H9 (cell line): Measurements from ENCODE around the gene IWS1. TPM values are rescaled to one million over a fixed set of nuclear protein-coding genes. Genes with fewer than 3 reads are reported as not detected.

Experiments used
- DNase-seq: peaks from one replicate; pipeline ENCODE4 v3.0.0-alpha.2; 2017
- H2AFZ ChIP-seq: one replicate; pipeline ENCODE4 v1.6.1; 2013; ENCODE audit warnings: mild to moderate bottlenecking, low read length, control low read depth, moderate library complexity
- H2AK5ac ChIP-seq: 2 replicates; pipeline ENCODE4 v1.6.1; 2013; ENCODE audit warnings: low read length, control low read depth, mixed read lengths; ENCODE audit not compliant: insufficient read length
- H2BK120ac ChIP-seq: one replicate; pipeline ENCODE4 v1.6.1; 2013; ENCODE audit warnings: low read depth, mild to moderate bottlenecking, low read length, control low read depth, inconsistent platforms; ENCODE audit not compliant: poor library complexity, severe bottlenecking
- H2BK12ac ChIP-seq: 2 replicates; pipeline ENCODE4 v1.6.1; 2013; ENCODE audit warnings: low read length, control low read depth, mixed read lengths, low read depth; ENCODE audit not compliant: insufficient read length
- H2BK15ac ChIP-seq: 2 replicates; pipeline ENCODE4 v1.6.1; 2013; ENCODE audit warnings: low read depth, low read length, control low read depth
- H2BK20ac ChIP-seq: one replicate; pipeline ENCODE4 v1.6.1; 2013; ENCODE audit warnings: low read depth, mild to moderate bottlenecking, low read length, control low read depth, inconsistent platforms; ENCODE audit not compliant: poor library complexity, severe bottlenecking
- H2BK5ac ChIP-seq: 2 replicates; pipeline ENCODE4 v1.6.1; 2013; ENCODE audit warnings: low read length, control low read depth, mixed read lengths; ENCODE audit not compliant: insufficient read length
- H3K14ac ChIP-seq: 2 replicates; pipeline ENCODE4 v1.6.1; 2013; ENCODE audit warnings: low read length, control low read depth; ENCODE audit not compliant: insufficient read depth
- H3K18ac ChIP-seq: 2 replicates; pipeline ENCODE4 v1.6.1; 2013; ENCODE audit warnings: low read depth, mild to moderate bottlenecking, mixed read lengths, low read length, control low read depth; ENCODE audit not compliant: insufficient read length
- H3K23ac ChIP-seq: 2 replicates; pipeline ENCODE4 v1.6.1; 2013; ENCODE audit warnings: low read length, control low read depth, mixed read lengths, low read depth; ENCODE audit not compliant: insufficient read length
- H3K23me2 ChIP-seq: 2 replicates; pipeline ENCODE4 v1.6.1; 2013; ENCODE audit warnings: low read depth, mild to moderate bottlenecking, mixed read lengths, low read length, control low read depth; ENCODE audit not compliant: insufficient read length, poor library complexity, severe bottlenecking
- H3K27ac ChIP-seq: 2 replicates; pipeline ENCODE4 v1.5.1; 2013; ENCODE audit warnings: low read length, control low read depth, mixed read lengths, low read depth; ENCODE audit not compliant: insufficient read length
- H3K27me3 ChIP-seq: 2 replicates; pipeline ENCODE4 v1.6.1; 2013; ENCODE audit warnings: low read length, control low read depth, inconsistent platforms; ENCODE audit not compliant: insufficient read depth
- H3K4ac ChIP-seq: 2 replicates; pipeline ENCODE4 v1.6.1; 2013; ENCODE audit warnings: low read depth, mild to moderate bottlenecking, control low read depth, inconsistent platforms, low read length, moderate library complexity
- H3K4me1 ChIP-seq: 2 replicates; pipeline ENCODE4 v1.6.1; 2013; ENCODE audit warnings: low read length, control low read depth, inconsistent platforms; ENCODE audit not compliant: insufficient read depth
- H3K4me2 ChIP-seq: 2 replicates; pipeline ENCODE4 v1.6.1; 2013; ENCODE audit warnings: low read length, control low read depth, mixed read lengths; ENCODE audit not compliant: insufficient read length, insufficient read depth
- H3K56ac ChIP-seq: 2 replicates; pipeline ENCODE4 v1.6.1; 2013; ENCODE audit warnings: low read depth, mild to moderate bottlenecking, mixed read lengths, low read length, control low read depth; ENCODE audit not compliant: insufficient read length
- H3K79me1 ChIP-seq: 2 replicates; pipeline ENCODE4 v1.6.1; 2013; ENCODE audit warnings: low read depth, mild to moderate bottlenecking, moderate library complexity, low read length, control low read depth, inconsistent platforms; ENCODE audit not compliant: insufficient read depth, poor library complexity, severe bottlenecking
- H3K79me2 ChIP-seq: 2 replicates; pipeline ENCODE4 v1.6.1; 2013; ENCODE audit warnings: low read length, control low read depth, inconsistent platforms; ENCODE audit not compliant: insufficient read depth
- H3K9ac ChIP-seq: 2 replicates; pipeline ENCODE4 v1.6.1; 2013; ENCODE audit warnings: low read length, control low read depth, mixed read lengths; ENCODE audit not compliant: insufficient read length; ENCODE audit errors: extremely low read depth
- H3K9me3 ChIP-seq: one replicate; pipeline ENCODE4 v1.6.1; 2013; ENCODE audit warnings: low read depth, low read length, inconsistent platforms; ENCODE audit not compliant: control insufficient read depth
- H3T11ph ChIP-seq: one replicate; pipeline ENCODE4 v1.6.1; 2013; ENCODE audit warnings: mild to moderate bottlenecking, low read length, control low read depth, inconsistent platforms
- H4K20me1 ChIP-seq: one replicate; pipeline ENCODE4 v1.6.1; 2013; ENCODE audit not compliant: control insufficient read depth, insufficient read length, insufficient read depth
- H4K5ac ChIP-seq: 2 replicates; pipeline ENCODE4 v1.6.1; 2013; ENCODE audit warnings: low read depth, mild to moderate bottlenecking, mixed read lengths, low read length, control low read depth; ENCODE audit not compliant: insufficient read length
- H4K8ac ChIP-seq: replicated peaks from 2 replicates; pipeline ENCODE4 v1.6.1; 2013; ENCODE audit warnings: low read length, control low read depth, mixed read lengths, low read depth; ENCODE audit not compliant: insufficient read length
- H4K91ac ChIP-seq: 2 replicates; pipeline ENCODE4 v1.6.1; 2013; ENCODE audit warnings: low read depth, mild to moderate bottlenecking, moderate library complexity, mixed read lengths, low read length, control low read depth; ENCODE audit not compliant: insufficient read length
- H3K27ac Mint-ChIP-seq, 3 experiments: 2 replicates in 2 of 3; 3 replicates in 1 of 3; pipeline ENCODE4 v1.8.0; 2020 to 2021; ENCODE audit warnings: mixed read lengths in 3 of 3, mild to moderate bottlenecking in 1 of 3, moderate library complexity in 1 of 3
- H3K27me3 Mint-ChIP-seq: 2 replicates; pipeline ENCODE4 v1.8.0; 2021; ENCODE audit warnings: low read depth, mild to moderate bottlenecking, moderate library complexity, mixed read lengths
- H3K36me3 Mint-ChIP-seq, 3 experiments: 2 replicates in 2 of 3; 3 replicates in 1 of 3; pipeline ENCODE4 v1.8.0; 2020 to 2021; ENCODE audit warnings: low read depth in 3 of 3, mixed read lengths in 3 of 3; ENCODE audit not compliant: insufficient read depth in 1 of 3
- H3K4me1 Mint-ChIP-seq, 2 experiments: 2 replicates each; pipeline ENCODE4 v1.8.0; 2020; ENCODE audit warnings: mixed read lengths in 2 of 2
- H3K4me3 Mint-ChIP-seq, 2 experiments: 2 replicates in 1 of 2; 3 replicates in 1 of 2; pipeline ENCODE4 v1.8.0; 2020 to 2021; ENCODE audit warnings: mild to moderate bottlenecking in 2 of 2, mixed read lengths in 2 of 2, moderate library complexity in 1 of 2
- H3K9me3 Mint-ChIP-seq, 2 experiments: 2 replicates in 1 of 2; 3 replicates in 1 of 2; pipeline ENCODE4 v1.8.0; 2020; ENCODE audit warnings: mild to moderate bottlenecking in 2 of 2, mixed read lengths in 2 of 2, moderate library complexity in 1 of 2
- CTCF ChIP-seq: fragments of 200-600 bp; sonication (generic); conservative IDR thresholded peaks from 3 replicates; pipeline ENCODE4 v1.8.0; 2021; ENCODE audit warnings: antibody characterized with exemption, mild to moderate bottlenecking
- WGBS: extraction: QIAGEN DNeasy Blood & Tissue Kit; methylation state at CpG from one replicate; pipeline ENCODE4 v1.1.7; 2013; ENCODE audit warnings: missing lambda C conversion rate, low lambda C conversion rate, mixed read lengths; ENCODE audit not compliant: insufficient read length; ENCODE audit errors: extremely low coverage; 5-methylcytosine and 5-hydroxymethylcytosine counted together
- total RNA-seq: library from RNA; stranded (reverse); gene quantifications from 2 replicates; pipeline ENCODE4 v1.2.1, GENCODE V29; 2021

Gene IWS1
- total RNA-seq, 1 experiment from 2014 or later: 66.2 TPM

- Histone ChIP-seq H4K20me1 (no peaks in the 10 kb centered on the region), H4K91ac (no peak overlapping the region), H3K79me1 (peaks cover 17% of the 10 kb centered on the region), H4K8ac (no peak overlapping the region), H3K4me2 (no peak overlapping the region), H3K79me2 (peaks cover 46% of the 10 kb centered on the region), H2BK15ac (no peak overlapping the region), H3K14ac (no peak overlapping the region), H3K56ac (no peak overlapping the region), H3K23ac (no peak overlapping the region), H3T11ph (no peak overlapping the region), H3K27ac (no peak overlapping the region), H3K4ac (no peak overlapping the region), H2AK5ac (no peak overlapping the region), H3K9ac (no peak overlapping the region), H2BK20ac (no peak overlapping the region), H3K4me1 (no peaks in the 10 kb centered on the region), H2AFZ (no peak overlapping the region), H4K5ac (no peak overlapping the region), H2BK120ac (no peak overlapping the region), H2BK12ac (no peak overlapping the region), H3K18ac (no peak overlapping the region), H3K9me3 (no peaks in the 10 kb centered on the region), H3K27me3 (no peaks in the 10 kb centered on the region), H2BK5ac (no peak overlapping the region), H3K23me2 (no peaks in the 10 kb centered on the region)
- no peaks in the 10 kb centered on the region for H3K9me3 Mint-ChIP-seq
- no peak for TF ChIP-seq CTCF
- H3K4me1 Mint-ChIP-seq: peaks cover 27 to 28% of the 10 kb centered on the region in 2 experiments
- peak overlapping the region in 1 of 3 experiments; percentile 2; a peak in 1 of 7 replicates for H3K27ac Mint-ChIP-seq
- no CpG with 5 or more reads among the region's 6 CpGs for WGBS
- DNase-seq: no peak
- no peaks in the 10 kb centered on the region for H3K27me3 Mint-ChIP-seq
- no peak overlapping the region for H3K4me3 Mint-ChIP-seq
- peaks cover 1 to 24% (median 13%) of the 10 kb centered on the region in 3 experiments; a peak in 6 of 7 replicates for H3K36me3 Mint-ChIP-seq
Observed at GRCh38 chr2:127511090-127511695, 15.1 kb downstream of the IWS1 start.
